K562 (cell line): ENCODE data around the gene ELP5. TPM values are rescaled to one million over a fixed set of nuclear protein-coding genes. Genes with fewer than 3 reads are reported as not detected.
A peak's percentile ranks its signal among the peaks of the same experiment; 100 is the strongest.

Experiments used
- ATAC-seq: fragments of 200-7000 bp; cut with Tn5 transposase; 3 replicates; pipeline ENCODE4 v1.9.1; 2020; ENCODE audit warnings: moderate library complexity
- BruUV-seq: library from RNA; stranded (reverse); fragments of 400-500 nt; replicated peaks from 2 replicates; lab custom pipeline; 2021; lab: Mats Ljungman, UMichigan
- CTCF ChIA-PET: fragments of 300-600 bp; formaldehyde crosslinking; extraction: SDS; loops from one replicate; lab custom pipeline; 2021; ENCODE audit warnings: low intra/inter-chr PET ratio; lab: Yijun Ruan, JAX
- POLR2A ChIA-PET: fragments of 300-600, 350-650 bp; sonication (Branson Sonifier 250); formaldehyde crosslinking; extraction: SDS; loops from one replicate; lab custom pipeline; 2021; ENCODE audit warnings: antibody characterized with exemption, inconsistent platforms; lab: Yijun Ruan, JAX
- DNase-seq, 4 experiments: peaks; one replicate each; pipeline versions ENCODE4 v3.0.0 to v3.0.0-alpha.2; 2011 to 2018; ENCODE audit warnings: low spot score in 3 of 4, mixed read lengths in 3 of 4; ENCODE audit errors: extremely low read depth in 1 of 4
- FAIRE-seq: peaks from 2 replicates; lab custom pipeline; 2011; peaks lifted over from hg19 to GRCh38; lab: Jason Lieb, UNC
- H2AFZ ChIP-seq: 2 replicates; pipeline ENCODE4 v1.6.0; 2011; ENCODE audit warnings: low read depth, low read length, control low read depth, inconsistent platforms
- H3K27ac ChIP-seq: fragments of 200-600 bp; 3 replicates; pipeline ENCODE4 v1.8.0; 2011; ENCODE audit warnings: low read depth, mild to moderate bottlenecking, control low read depth, inconsistent platforms, low read length, moderate library complexity, mixed read lengths; ENCODE audit errors: extremely low read depth
- H3K27me3 ChIP-seq, 2 experiments: fragments of 300-600 bp in 1 of 2; 2 replicates in 1 of 2; 3 replicates in 1 of 2; pipeline versions ENCODE4 v1.6.0 to v1.8.0; 2011; ENCODE audit warnings: inconsistent platforms in 2 of 2, low read length in 2 of 2, mild to moderate bottlenecking in 1 of 2, mixed read lengths in 1 of 2, moderate library complexity in 1 of 2; ENCODE audit not compliant: control insufficient read depth in 2 of 2, insufficient read depth in 2 of 2
- H3K36me3 ChIP-seq: fragments of 300-600 bp; 3 replicates; pipeline ENCODE4 v1.8.0; 2011; ENCODE audit warnings: mild to moderate bottlenecking, low read length, inconsistent platforms; ENCODE audit not compliant: control insufficient read depth, insufficient read depth
- H3K4me1 ChIP-seq, 2 experiments: fragments of 200-600 bp in 1 of 2; replicated peaks in 1 of 2; 2 replicates in 1 of 2; 3 replicates in 1 of 2; pipeline versions ENCODE4 v1.5.1 to v1.8.0; 2011; ENCODE audit warnings: inconsistent platforms in 2 of 2, low read length in 2 of 2, mild to moderate bottlenecking in 1 of 2, mixed read lengths in 1 of 2, moderate library complexity in 1 of 2; ENCODE audit not compliant: control insufficient read depth in 2 of 2, insufficient read depth in 2 of 2
- H3K4me2 ChIP-seq: 2 replicates; pipeline ENCODE4 v1.6.1; 2011; ENCODE audit warnings: low read length, control low read depth, inconsistent platforms, mixed read lengths; ENCODE audit not compliant: insufficient read depth
- H3K4me3 ChIP-seq: fragments of 200-600 bp; sonication (generic), shearing (Covaris generic); 2 replicates; pipeline ENCODE4 v1.5.1; 2016; ENCODE audit warnings: control low read depth, inconsistent platforms
- H3K79me2 ChIP-seq: fragments of 200-600 bp; 3 replicates; pipeline ENCODE4 v1.8.0; 2011; ENCODE audit warnings: low read length, inconsistent platforms; ENCODE audit not compliant: control insufficient read depth, insufficient read depth
- H3K9ac ChIP-seq, 2 experiments: 2 replicates each; pipeline versions ENCODE4 v1.6.0 to v1.6.1; 2011; ENCODE audit warnings: low read depth in 2 of 2, low read length in 2 of 2, control low read depth in 1 of 2, inconsistent platforms in 1 of 2, mild to moderate bottlenecking in 1 of 2, mixed read lengths in 1 of 2; ENCODE audit not compliant: insufficient read depth in 1 of 2
- H3K9me1 ChIP-seq: one replicate; pipeline ENCODE4 v1.6.0; 2011; ENCODE audit warnings: inconsistent platforms, mild to moderate bottlenecking, low read length, moderate library complexity; ENCODE audit not compliant: control insufficient read depth, insufficient read depth
- H3K9me3 ChIP-seq: replicated peaks from 2 replicates; pipeline ENCODE4 v1.5.1; 2011; ENCODE audit warnings: low read depth, low read length, inconsistent platforms; ENCODE audit not compliant: control insufficient read depth, insufficient read depth
- H4K20me1 ChIP-seq: replicated peaks from 2 replicates; pipeline ENCODE4 v1.6.1; 2011; ENCODE audit warnings: low read length, inconsistent platforms, mixed read lengths; ENCODE audit not compliant: control insufficient read depth, insufficient read depth
- ELF4 ChIP-seq: fragments of 450-650 bp; formaldehyde crosslinking; IDR thresholded peaks from 2 replicates; pipeline ENCODE4 v1.4.0; 2022; ENCODE audit warnings: missing genetic modification characterization
- IRF2 ChIP-seq: sonication (generic); formaldehyde crosslinking; IDR thresholded peaks from 2 replicates; pipeline ENCODE4 v1.8.1; 2022; ENCODE audit warnings: mild to moderate bottlenecking, missing genetic modification reagents
- POLR2G ChIP-seq: fragments of 200-400 bp; formaldehyde crosslinking; IDR thresholded peaks from 2 replicates; pipeline ENCODE4 v1.6.1; 2017; ENCODE audit warnings: low read depth, mild to moderate bottlenecking, antibody characterized with exemption, low read length, moderate library complexity
- RBFOX2 ChIP-seq: fragments of 200-400 bp; formaldehyde crosslinking; IDR thresholded peaks from 2 replicates; pipeline ENCODE4 v1.6.1; 2017; ENCODE audit warnings: low read depth, mild to moderate bottlenecking, low read length, moderate library complexity
- YY1 ChIP-seq, 3 experiments: IDR thresholded peaks; 2 replicates each; pipeline ENCODE4 v1.6.1; 2011; ENCODE audit warnings: low read length in 2 of 3, mild to moderate bottlenecking in 2 of 3, moderate library complexity in 2 of 3, borderline replicate concordance in 1 of 3, control low read depth in 1 of 3, low read depth in 1 of 3; ENCODE audit not compliant: insufficient read depth in 3 of 3, insufficient replicate concordance in 2 of 3, control insufficient read depth in 1 of 3, insufficient read length in 1 of 3; ENCODE audit errors: extremely low read depth in 1 of 3
- ZNF197 ChIP-seq: fragments of 200-800 bp; sonication (Bioruptor generic); IDR thresholded peaks from 2 replicates; pipeline ENCODE4 v1.6.1; 2016; ENCODE audit warnings: low read depth, missing genetic modification characterization, missing compliant biosample characterization
- ZNF398 ChIP-seq: fragments of 250-450 bp; sonication (Bioruptor Pico); IDR thresholded peaks from 2 replicates; pipeline ENCODE4 v1.8.0; 2021; ENCODE audit warnings: moderate library complexity, mild to moderate bottlenecking, inconsistent platforms
- WGBS: fragments of 100-300 bp; shearing (Covaris generic); methylation state at CpG from one replicate; pipeline ENCODE4 v1.1.6; 2016; ENCODE audit warnings: low coverage, mixed read lengths; ENCODE audit not compliant: insufficient coverage; ENCODE audit errors: missing lambda C conversion rate; 5-methylcytosine and 5-hydroxymethylcytosine counted together
- in situ Hi-C: fragments of 300-500 bp; cut with MboI; formaldehyde crosslinking; loops from 4 replicates; pipeline ENCODE4 v1.15.0; 2018; ENCODE audit warnings: inconsistent platforms, mixed read lengths
- intact Hi-C: fragments of 100-400 bp; cut with micrococcal nuclease; formaldehyde crosslinking; loops from 2 replicates; pipeline ENCODE4 v1.14.2; 2022
- polyA plus RNA-seq, 8 experiments: library from polyadenylated mRNA; depleted of rRNA in 4 of 8; stranded (reverse) in 5 of 8; unstranded in 3 of 8; fragments of >200 nt; fragmentation: Nextera tagmentation in 2 of 8; fragmentation: Illumina TruSeq in 1 of 8; extraction: Ambion mirVana in 2 of 8; extraction: Trizol in 1 of 8; gene quantifications; 2 replicates each; pipeline versions ENCODE4 v1.2.1 to v1.2.3, GENCODE V29; 2011 to 2014; ENCODE audit warnings: inconsistent platforms in 1 of 8, missing spikeins in 1 of 8
- total RNA-seq, 7 experiments: library from RNA; depleted of rRNA in 6 of 7; stranded (reverse); fragments of >200 nt in 6 of 7; fragmentation: Illumina TruSeq in 2 of 7; extraction: Trizol in 2 of 7; gene quantifications; 2 replicates each; pipeline versions ENCODE4 v1.2.1 to v1.2.3, GENCODE V29; 2011 to 2021; ENCODE audit warnings: low replicate concordance in 1 of 7
- TF ChIP-seq, protein P1 (sequence below), 2 experiments: fragments of 450-650 bp; IDR thresholded peaks; 2 replicates each; pipeline ENCODE4 v1.6.1; 2016; ENCODE audit warnings: mild to moderate bottlenecking in 2 of 2, borderline replicate concordance in 1 of 2, low read depth in 1 of 2, moderate library complexity in 1 of 2

The ELP5 gene
- total and polyA plus RNA-seq, 9 of the 15 experiments (the other 6 are each of a cell fraction or from before 2014, with no cell fraction given): 25.7 to 77.9 (median 52.9) TPM

- no peak for FAIRE-seq
- H3K36me3 ChIP-seq: peaks cover 92% of the 10 kb centered on the region; the same call in 2 of the 3 replicates
- H3K9me3 ChIP-seq: no peaks in the 10 kb centered on the region
- no TSS peak for BruUV-seq
- no peak overlapping the region for H2AFZ ChIP-seq
- H3K27ac ChIP-seq: no peak overlapping the region
- intact Hi-C loops: no loop called here
- TF ChIP-seq ZNF197 (CRISPR knock-in tag) (no peak), ZNF398 (CRISPR knock-in tag) (no peak), IRF2 (CRISPR knock-in tag) (no peak), POLR2G (peak; percentile 50; the same call in 1 of the 2 replicates), RBFOX2 (peak; percentile 47; the same call in 1 of the 2 replicates), YY1 (IDR thresholded peaks at IDR 0.05; ENCODE audit: borderline replicate concordance in 1 of 3, control insufficient read depth in 1 of 3, extremely low read depth in 1 of 3, insufficient read depth in 3 of 3, insufficient read length in 1 of 3, insufficient replicate concordance in 2 of 3, low read depth in 1 of 3, low read length in 2 of 3) (no peak), ELF4 (CRISPR knock-in tag) (no peak)
- TF ChIP-seq, protein P1, sequence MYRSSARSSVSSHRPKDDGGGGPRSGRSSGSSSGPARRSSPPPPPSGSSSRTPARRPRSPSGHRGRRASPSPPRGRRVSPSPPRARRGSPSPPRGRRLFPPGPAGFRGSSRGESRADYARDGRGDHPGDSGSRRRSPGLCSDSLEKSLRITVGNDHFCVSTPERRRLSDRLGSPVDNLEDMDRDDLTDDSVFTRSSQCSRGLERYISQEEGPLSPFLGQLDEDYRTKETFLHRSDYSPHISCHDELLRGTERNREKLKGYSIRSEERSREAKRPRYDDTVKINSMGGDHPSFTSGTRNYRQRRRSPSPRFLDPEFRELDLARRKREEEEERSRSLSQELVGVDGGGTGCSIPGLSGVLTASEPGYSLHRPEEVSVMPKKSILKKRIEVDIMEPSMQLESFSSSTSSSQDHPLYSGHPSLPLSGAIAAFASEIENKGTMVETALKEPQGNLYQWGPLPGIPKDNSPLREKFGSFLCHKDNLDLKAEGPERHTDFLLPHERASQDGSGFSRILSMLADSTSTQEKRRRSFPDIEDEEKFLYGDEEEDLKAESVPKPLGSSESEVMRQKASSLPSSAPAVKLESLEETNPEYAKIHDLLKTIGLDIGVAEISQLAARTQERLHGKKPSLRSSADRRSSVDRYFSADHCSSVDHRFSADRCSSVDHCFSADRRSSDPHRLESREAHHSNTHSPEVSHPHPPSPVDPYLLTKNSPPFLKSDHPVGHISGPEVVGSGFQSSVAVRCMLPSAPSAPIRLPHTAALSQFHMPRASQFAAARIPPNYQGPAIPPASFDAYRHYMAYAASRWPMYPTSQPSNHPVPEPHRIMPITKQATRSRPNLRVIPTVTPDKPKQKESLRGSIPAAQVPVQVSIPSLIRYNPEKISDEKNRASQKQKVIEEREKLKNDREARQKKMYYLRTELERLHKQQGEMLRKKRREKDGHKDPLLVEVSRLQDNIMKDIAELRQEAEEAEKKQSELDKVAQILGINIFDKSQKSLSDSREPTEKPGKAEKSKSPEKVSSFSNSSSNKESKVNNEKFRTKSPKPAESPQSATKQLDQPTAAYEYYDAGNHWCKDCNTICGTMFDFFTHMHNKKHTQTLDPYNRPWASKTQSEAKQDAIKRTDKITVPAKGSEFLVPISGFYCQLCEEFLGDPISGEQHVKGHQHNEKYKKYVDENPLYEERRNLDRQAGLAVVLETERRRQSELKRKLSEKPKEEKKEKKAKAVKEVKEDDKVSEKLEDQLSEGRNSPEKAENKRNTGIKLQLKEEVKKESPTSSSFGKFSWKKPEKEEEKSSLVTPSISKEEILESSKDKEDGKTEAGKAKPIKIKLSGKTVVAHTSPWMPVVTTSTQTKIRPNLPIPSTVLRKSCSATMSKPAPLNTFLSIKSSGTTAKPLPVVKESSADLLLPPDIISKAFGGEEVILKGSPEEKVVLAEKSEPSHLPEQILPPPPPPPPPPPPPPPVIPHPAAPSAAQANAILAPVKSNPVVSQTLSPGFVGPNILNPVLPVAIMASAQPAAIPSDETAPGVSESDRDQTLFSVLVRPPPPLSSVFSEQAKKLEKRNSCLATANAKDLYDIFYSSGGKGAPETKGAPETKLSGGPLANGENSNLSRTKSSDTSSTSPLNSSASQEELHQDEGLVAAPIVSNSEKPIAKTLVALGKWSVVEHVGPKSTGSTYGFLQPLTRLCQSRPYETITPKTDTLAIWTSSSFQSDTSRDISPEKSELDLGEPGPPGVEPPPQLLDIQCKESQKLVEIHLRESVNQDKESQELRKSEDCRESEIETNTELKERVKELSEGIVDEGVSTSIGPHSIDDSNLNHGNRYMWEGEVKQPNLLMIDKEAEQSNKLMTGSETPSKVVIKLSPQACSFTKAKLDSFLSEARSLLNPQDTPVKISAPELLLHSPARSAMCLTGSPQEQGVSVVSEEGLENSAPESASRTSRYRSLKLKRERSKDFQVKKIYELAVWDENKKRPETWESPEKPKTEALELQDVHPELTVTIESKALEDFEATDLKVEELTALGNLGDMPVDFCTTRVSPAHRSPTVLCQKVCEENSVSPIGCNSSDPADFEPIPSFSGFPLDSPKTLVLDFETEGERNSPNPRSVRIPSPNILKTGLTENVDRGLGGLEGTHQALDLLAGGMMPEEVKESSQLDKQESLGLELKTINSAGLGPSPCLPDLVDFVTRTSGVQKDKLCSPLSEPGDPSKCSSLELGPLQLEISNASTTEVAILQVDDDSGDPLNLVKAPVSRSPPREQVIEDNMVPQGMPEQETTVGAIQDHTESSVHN (IDR thresholded peaks at IDR 0.05; ENCODE audit: borderline replicate concordance in 1 of 2, low read depth in 1 of 2): no peak
- TF ChIP-seq, all 486 proteins: peak for 2
- ATAC-seq: no peak
- Histone ChIP-seq H3K79me2 (peaks cover 18% of the 10 kb centered on the region), H3K9ac (no peak overlapping the region), H3K4me1 (peaks cover 6 to 45% of the 10 kb centered on the region in 2 experiments; a peak in 4 of 5 replicates), H3K27me3 (no peaks in the 10 kb centered on the region), H3K9me1 (peaks cover 6% of the 10 kb centered on the region), H3K4me3 (no peak overlapping the region), H4K20me1 (peaks cover 6% of the 10 kb centered on the region), H3K4me2 (no peak overlapping the region)
- ChIA-PET POLR2A (interaction anchor here (7.7 kb wide), 1 partner anchor 11 kb away, joined by 73 read pairs; the partner anchor contains the start of gene DVL2), CTCF (no interaction called here)
- in situ Hi-C loops: no loop called here
- 89% methylated on average over 7 of the region's 15 CpGs for WGBS
- no peak for DNase-seq
These were observed 27.3 kb upstream of the ELP5 start for GRCh38 chr17:7224661-7225111.
